ENCODE results near the gene ZPBP.

ZPBP gene

GRCh38 chr7:49995681-49996080 is 97.4 kb downstream of the ZPBP start:
- no peak overlapping the region for H3K4me3 ChIP-seq (replicated peaks in 1 of 2; ENCODE audit: low read depth in 2 of 2, low read length in 2 of 2)
- no peak for DNase-seq (ENCODE audit: low read depth in 2 of 2)
- no peak for TF ChIP-seq CTCF (IDR thresholded peaks at IDR 0.05; ENCODE audit: low read depth, low read length)

DNA sequence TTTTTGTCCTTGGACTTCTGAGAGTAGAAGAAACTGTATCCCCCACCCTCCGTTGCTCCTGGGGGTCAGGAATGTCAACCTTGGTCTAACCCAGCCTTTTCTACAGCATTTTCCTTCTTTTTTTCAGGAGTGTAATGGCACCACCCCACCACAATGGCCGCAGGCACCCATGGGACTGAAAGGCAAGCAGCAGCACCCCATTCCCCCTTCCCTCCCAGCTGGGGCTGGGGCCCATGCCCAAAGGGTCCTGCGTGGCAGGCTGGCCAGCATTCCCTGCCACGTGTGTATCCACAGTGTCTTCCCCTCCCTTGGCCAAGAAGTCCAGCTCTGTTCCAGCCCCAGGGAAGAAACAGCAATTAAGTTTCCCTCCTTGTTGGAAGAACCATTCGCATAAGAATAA is 106.9 kb downstream of the ZPBP start:
- TF ChIP-seq CTCF (IDR thresholded peaks at IDR 0.05; ENCODE audit: low read depth, low read length): no peak
- no peak overlapping the region for H3K4me3 ChIP-seq (replicated peaks in 1 of 2; ENCODE audit: low read depth in 2 of 2, low read length in 2 of 2)
- no peak for DNase-seq (ENCODE audit: low read depth in 2 of 2)

- DNase-seq (ENCODE audit: low read depth in 2 of 2): no peak
Measured at GRCh38 chr7:49980465-49980864, 112.6 kb downstream of the ZPBP start.

DNA sequence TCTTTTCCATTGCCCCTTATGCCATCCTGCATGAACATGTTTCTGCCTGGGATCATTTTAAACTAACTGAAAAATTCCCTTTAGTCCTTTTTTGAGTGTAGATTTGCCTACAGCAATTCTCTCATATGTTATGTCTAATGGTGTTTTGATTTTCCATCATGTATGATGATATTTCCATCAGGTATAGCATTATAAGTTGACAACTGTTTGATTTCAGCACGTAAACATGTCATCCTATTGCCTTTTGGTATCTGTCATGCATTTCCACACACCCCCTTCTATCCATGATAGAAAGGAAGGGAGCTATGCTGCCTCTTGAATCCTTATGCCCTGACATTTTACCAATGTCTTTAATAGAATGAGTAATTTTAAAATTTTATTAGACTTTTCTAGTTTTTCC is 116.8 kb downstream of the ZPBP start:
- no peak overlapping the region for H3K4me3 ChIP-seq (replicated peaks in 1 of 2; ENCODE audit: low read depth in 2 of 2, low read length in 2 of 2)
- no peak for TF ChIP-seq CTCF (IDR thresholded peaks at IDR 0.05; ENCODE audit: low read depth, low read length)
- DNase-seq (ENCODE audit: low read depth in 2 of 2): no peak

More at GRCh38 chr7:49980465-49980864, 112.6 kb downstream of the ZPBP start:
- TF ChIP-seq CTCF (IDR thresholded peaks at IDR 0.05; ENCODE audit: low read depth, low read length): no peak
- no peak overlapping the region for H3K4me3 ChIP-seq (replicated peaks in 1 of 2; ENCODE audit: low read depth in 2 of 2, low read length in 2 of 2)

- TF ChIP-seq CTCF (IDR thresholded peaks at IDR 0.05; ENCODE audit: low read depth, low read length): no peak
- DNase-seq (ENCODE audit: low read depth in 2 of 2): no peak
- H3K4me3 ChIP-seq (replicated peaks in 1 of 2; ENCODE audit: low read depth in 2 of 2, low read length in 2 of 2): no peak overlapping the region
Measured at GRCh38 chr7:49974035-49974434, 119.0 kb downstream of the ZPBP start.

GRCh38 chr7:49937608-49938007 is 155.4 kb downstream of the ZPBP start:
- no peak for TF ChIP-seq CTCF (IDR thresholded peaks at IDR 0.05; ENCODE audit: low read depth, low read length)

GRCh38 chr7:49931627-49932026 is 161.4 kb downstream of the ZPBP start:
- no peak for TF ChIP-seq CTCF (IDR thresholded peaks at IDR 0.05; ENCODE audit: low read depth, low read length)
- DNase-seq (ENCODE audit: low read depth in 2 of 2): no peak

More at GRCh38 chr7:49937608-49938007, 155.4 kb downstream of the ZPBP start:
- no peak overlapping the region for H3K4me3 ChIP-seq (replicated peaks in 1 of 2; ENCODE audit: low read depth in 2 of 2, low read length in 2 of 2)
- DNase-seq (ENCODE audit: low read depth in 2 of 2): no peak

More at GRCh38 chr7:49931627-49932026, 161.4 kb downstream of the ZPBP start:
- no peak overlapping the region for H3K4me3 ChIP-seq (replicated peaks in 1 of 2; ENCODE audit: low read depth in 2 of 2, low read length in 2 of 2)
